K562 (cell line): ENCODE results near the gene CRYZ. TPM values are rescaled to one million over a fixed set of nuclear protein-coding genes. Genes with fewer than 3 reads are reported as not detected.

Experiments
- ELF1 ChIP-seq: fragments of 200-800 bp; sonication (Bioruptor generic); IDR thresholded peaks from 2 replicates; pipeline ENCODE4 v1.6.1; 2016; ENCODE audit warnings: missing genetic modification characterization, missing compliant biosample characterization
- HCFC1 ChIP-seq: IDR thresholded peaks from 2 replicates; pipeline ENCODE4 v1.6.1; 2012; ENCODE audit warnings: low read depth, low read length, improper control_type of control experiment
- HES1 ChIP-seq: fragments of 450-650 bp; IDR thresholded peaks from 2 replicates; pipeline ENCODE4 v1.6.1; 2016; ENCODE audit warnings: low read depth, mild to moderate bottlenecking, moderate library complexity
- ZNF778 ChIP-seq: fragments of 450-650 bp; formaldehyde crosslinking; IDR thresholded peaks from 2 replicates; pipeline ENCODE4 v1.4.0; 2020; ENCODE audit warnings: mild to moderate bottlenecking, moderate library complexity
- polyA plus RNA-seq, 8 experiments: library from polyadenylated mRNA; depleted of rRNA in 4 of 8; stranded (reverse) in 5 of 8; unstranded in 3 of 8; fragments of >200 nt; fragmentation: Nextera tagmentation in 2 of 8; fragmentation: Illumina TruSeq in 1 of 8; extraction: Ambion mirVana in 2 of 8; extraction: Trizol in 1 of 8; gene quantifications; 2 replicates each; pipeline versions ENCODE4 v1.2.1 to v1.2.3, GENCODE V29; 2011 to 2014; ENCODE audit warnings: inconsistent platforms in 1 of 8, missing spikeins in 1 of 8
- total RNA-seq, 7 experiments: library from RNA; depleted of rRNA in 6 of 7; stranded (reverse); fragments of >200 nt in 6 of 7; fragmentation: Illumina TruSeq in 2 of 7; extraction: Trizol in 2 of 7; gene quantifications; 2 replicates each; pipeline versions ENCODE4 v1.2.1 to v1.2.3, GENCODE V29; 2011 to 2021; ENCODE audit warnings: low replicate concordance in 1 of 7
- TF ChIP-seq, protein P1 (sequence below): fragments of 450-650 bp; IDR thresholded peaks from 2 replicates; pipeline ENCODE4 v1.6.1; 2018; ENCODE audit not compliant: partially characterized antibody
- TF ChIP-seq, protein P2 (sequence below): sonication (generic); formaldehyde crosslinking; IDR thresholded peaks from 2 replicates; pipeline ENCODE4 v1.8.0; 2022; ENCODE audit warnings: missing genetic modification reagents, mild to moderate bottlenecking, borderline replicate concordance

CRYZ gene
- total and polyA plus RNA-seq, 9 of the 15 experiments (the other 6 are each of a cell fraction or from before 2014, with no cell fraction given) = 51.7 to 179 (median 81.4) TPM

DNA sequence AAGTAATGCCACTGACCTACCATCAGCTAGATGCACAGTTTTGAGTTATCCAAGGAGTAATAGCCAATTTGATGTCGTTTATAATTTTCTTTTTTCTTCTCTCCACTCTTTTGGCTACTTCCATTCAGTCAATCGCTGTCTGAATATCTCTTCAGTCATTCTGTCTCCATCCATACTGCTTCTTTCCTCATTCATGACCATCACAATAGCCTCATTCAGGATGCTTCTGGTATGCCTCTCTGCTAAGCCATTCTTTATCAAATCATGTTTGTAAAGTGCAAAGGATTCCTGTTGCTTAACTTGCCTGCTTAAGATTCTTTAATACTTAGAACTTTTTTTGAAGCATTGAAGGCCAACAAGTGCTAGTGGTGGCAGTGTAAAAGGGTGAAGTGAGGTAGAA, 20.3 kb upstream of the CRYZ start (continued):
- TF ChIP-seq, protein P1, sequence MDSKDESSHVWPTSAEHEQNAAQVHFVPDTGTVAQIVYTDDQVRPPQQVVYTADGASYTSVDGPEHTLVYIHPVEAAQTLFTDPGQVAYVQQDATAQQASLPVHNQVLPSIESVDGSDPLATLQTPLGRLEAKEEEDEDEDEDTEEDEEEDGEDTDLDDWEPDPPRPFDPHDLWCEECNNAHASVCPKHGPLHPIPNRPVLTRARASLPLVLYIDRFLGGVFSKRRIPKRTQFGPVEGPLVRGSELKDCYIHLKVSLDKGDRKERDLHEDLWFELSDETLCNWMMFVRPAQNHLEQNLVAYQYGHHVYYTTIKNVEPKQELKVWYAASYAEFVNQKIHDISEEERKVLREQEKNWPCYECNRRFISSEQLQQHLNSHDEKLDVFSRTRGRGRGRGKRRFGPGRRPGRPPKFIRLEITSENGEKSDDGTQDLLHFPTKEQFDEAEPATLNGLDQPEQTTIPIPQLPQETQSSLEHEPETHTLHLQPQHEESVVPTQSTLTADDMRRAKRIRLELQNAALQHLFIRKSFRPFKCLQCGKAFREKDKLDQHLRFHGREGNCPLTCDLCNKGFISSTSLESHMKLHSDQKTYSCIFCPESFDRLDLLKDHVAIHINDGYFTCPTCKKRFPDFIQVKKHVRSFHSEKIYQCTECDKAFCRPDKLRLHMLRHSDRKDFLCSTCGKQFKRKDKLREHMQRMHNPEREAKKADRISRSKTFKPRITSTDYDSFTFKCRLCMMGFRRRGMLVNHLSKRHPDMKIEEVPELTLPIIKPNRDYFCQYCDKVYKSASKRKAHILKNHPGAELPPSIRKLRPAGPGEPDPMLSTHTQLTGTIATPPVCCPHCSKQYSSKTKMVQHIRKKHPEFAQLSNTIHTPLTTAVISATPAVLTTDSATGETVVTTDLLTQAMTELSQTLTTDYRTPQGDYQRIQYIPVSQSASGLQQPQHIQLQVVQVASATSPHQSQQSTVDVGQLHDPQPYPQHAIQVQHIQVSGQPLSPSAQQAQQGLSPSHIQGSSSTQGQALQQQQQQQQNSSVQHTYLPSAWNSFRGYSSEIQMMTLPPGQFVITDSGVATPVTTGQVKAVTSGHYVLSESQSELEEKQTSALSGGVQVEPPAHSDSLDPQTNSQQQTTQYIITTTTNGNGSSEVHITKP = no peak
- TF ChIP-seq ZNF778 (CRISPR knock-in tag) = no peak
- TF ChIP-seq HCFC1 = no peak
- TF ChIP-seq ELF1 (tag) = no peak
- TF ChIP-seq, protein P2, sequence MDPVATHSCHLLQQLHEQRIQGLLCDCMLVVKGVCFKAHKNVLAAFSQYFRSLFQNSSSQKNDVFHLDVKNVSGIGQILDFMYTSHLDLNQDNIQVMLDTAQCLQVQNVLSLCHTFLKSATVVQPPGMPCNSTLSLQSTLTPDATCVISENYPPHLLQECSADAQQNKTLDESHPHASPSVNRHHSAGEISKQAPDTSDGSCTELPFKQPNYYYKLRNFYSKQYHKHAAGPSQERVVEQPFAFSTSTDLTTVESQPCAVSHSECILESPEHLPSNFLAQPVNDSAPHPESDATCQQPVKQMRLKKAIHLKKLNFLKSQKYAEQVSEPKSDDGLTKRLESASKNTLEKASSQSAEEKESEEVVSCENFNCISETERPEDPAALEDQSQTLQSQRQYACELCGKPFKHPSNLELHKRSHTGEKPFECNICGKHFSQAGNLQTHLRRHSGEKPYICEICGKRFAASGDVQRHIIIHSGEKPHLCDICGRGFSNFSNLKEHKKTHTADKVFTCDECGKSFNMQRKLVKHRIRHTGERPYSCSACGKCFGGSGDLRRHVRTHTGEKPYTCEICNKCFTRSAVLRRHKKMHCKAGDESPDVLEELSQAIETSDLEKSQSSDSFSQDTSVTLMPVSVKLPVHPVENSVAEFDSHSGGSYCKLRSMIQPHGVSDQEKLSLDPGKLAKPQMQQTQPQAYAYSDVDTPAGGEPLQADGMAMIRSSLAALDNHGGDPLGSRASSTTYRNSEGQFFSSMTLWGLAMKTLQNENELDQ (CRISPR knock-in tag) = no peak
- no peak for TF ChIP-seq HES1
